GM12878 (cell line): ENCODE data around the gene YRDC. TPM values are rescaled to one million over a fixed set of nuclear protein-coding genes. Genes with fewer than 3 reads are reported as not detected.

ENCODE experiments used
- ATAC-seq: fragments of 200-7000 bp; cut with Tn5 transposase; 3 replicates; pipeline ENCODE4 v1.9.1; 2020; ENCODE audit warnings: mild to moderate bottlenecking, moderate library complexity
- BruUV-seq: library from RNA; stranded (reverse); fragments of 400-500 nt; replicated peaks from 2 replicates; lab custom pipeline; 2021; lab: Mats Ljungman, UMichigan
- CTCF ChIA-PET: fragments of 300-600 bp; sonication (Branson Sonifier 250); formaldehyde crosslinking; extraction: SDS; loops from one replicate; lab custom pipeline; 2021; ENCODE audit warnings: inconsistent platforms; lab: Yijun Ruan, JAX
- POLR2A ChIA-PET: fragments of 350-600 bp; formaldehyde crosslinking; extraction: SDS; loops from one replicate; lab custom pipeline; 2021; ENCODE audit warnings: inconsistent platforms; lab: Charles Lee
- RAD21 ChIA-PET: fragments of 300-600 bp; sonication (Branson Sonifier 250); formaldehyde crosslinking; loops from one replicate; lab custom pipeline; 2023; ENCODE audit warnings: antibody characterized with exemption; ENCODE audit not compliant: unreplicated experiment; lab: Charles Lee
- SMC1A ChIA-PET: fragments of 300-600 bp; sonication (Branson Sonifier 250); formaldehyde crosslinking; loops from one replicate; lab custom pipeline; 2023; ENCODE audit not compliant: unreplicated experiment, uncharacterized antibody; lab: Charles Lee
- DNase-seq: peaks from one replicate; pipeline ENCODE4 v3.0.0-alpha.2; 2011; ENCODE audit warnings: low read depth, low spot score
- FAIRE-seq: peaks from 3 replicates; lab custom pipeline; 2011; peaks lifted over from hg19 to GRCh38; lab: Jason Lieb, UNC
- H2AFZ ChIP-seq: 2 replicates; pipeline ENCODE4 v1.6.0; 2011; ENCODE audit warnings: low read depth, low read length, control low read depth; ENCODE audit not compliant: control insufficient read depth
- H3K27ac ChIP-seq: 2 replicates; pipeline ENCODE4 v1.5.1; 2011; ENCODE audit warnings: control low read depth; ENCODE audit not compliant: control insufficient read depth, insufficient read depth
- H3K27me3 ChIP-seq, 2 experiments: replicated peaks in 1 of 2; 2 replicates each; pipeline versions ENCODE4 v1.6.0 to v1.6.1; 2011; ENCODE audit warnings: low read length in 1 of 2; ENCODE audit not compliant: control insufficient read depth in 2 of 2, insufficient read depth in 2 of 2
- H3K36me3 ChIP-seq, 2 experiments: 2 replicates each; pipeline ENCODE4 v1.5.1; 2011; ENCODE audit warnings: low read length in 1 of 2; ENCODE audit not compliant: control insufficient read depth in 2 of 2, insufficient read depth in 2 of 2
- H3K4me1 ChIP-seq: 2 replicates; pipeline ENCODE4 v1.6.1; 2011; ENCODE audit warnings: mild to moderate bottlenecking, low read length, moderate library complexity, mixed read lengths; ENCODE audit not compliant: control insufficient read depth, insufficient read depth
- H3K4me2 ChIP-seq: 2 replicates; pipeline ENCODE4 v1.6.0; 2011; ENCODE audit warnings: control low read depth; ENCODE audit not compliant: control insufficient read depth, insufficient read depth
- H3K4me3 ChIP-seq: fragments of 200-600 bp; sonication (generic); 2 replicates; pipeline ENCODE4 v1.5.1; 2016
- H3K79me2 ChIP-seq: 2 replicates; pipeline ENCODE4 v1.6.0; 2011; ENCODE audit warnings: low read length; ENCODE audit not compliant: control insufficient read depth, insufficient read depth
- H3K9ac ChIP-seq: 2 replicates; pipeline ENCODE4 v1.8.0; 2011; ENCODE audit warnings: low read length, control low read depth, mixed read lengths; ENCODE audit not compliant: control insufficient read depth, insufficient read depth
- H3K9me3 ChIP-seq: replicated peaks from 3 replicates; pipeline ENCODE4 v1.5.1; 2011; ENCODE audit warnings: mild to moderate bottlenecking, low read length; ENCODE audit not compliant: control insufficient read depth, insufficient read depth
- H4K20me1 ChIP-seq: 2 replicates; pipeline ENCODE4 v1.6.0; 2011; ENCODE audit not compliant: control insufficient read depth, insufficient read depth
- ASH2L ChIP-seq: fragments of 300-600, 200-600 bp; sonication (generic); IDR thresholded peaks from 2 replicates; pipeline ENCODE4 v1.6.1; 2017; ENCODE audit warnings: low read depth, mild to moderate bottlenecking, borderline replicate concordance
- BACH1 ChIP-seq: fragments of 450-650 bp; IDR thresholded peaks from 2 replicates; pipeline ENCODE4 v1.6.1; 2017; ENCODE audit warnings: mild to moderate bottlenecking, borderline replicate concordance
- CEBPZ ChIP-seq: fragments of 150-350 bp; IDR thresholded peaks from 2 replicates; pipeline ENCODE4 v1.6.1; 2016; ENCODE audit warnings: low read depth, low read length
- FOXM1 ChIP-seq: IDR thresholded peaks from 2 replicates; pipeline ENCODE4 v1.6.1; 2012; ENCODE audit warnings: low read depth, mild to moderate bottlenecking, inconsistent platforms, low read length, moderate library complexity
- NBN ChIP-seq: fragments of 450-650 bp; IDR thresholded peaks from 2 replicates; pipeline ENCODE4 v1.6.1; 2016
- POLR2A ChIP-seq: IDR thresholded peaks from 2 replicates; pipeline ENCODE4 v1.6.1; 2011; ENCODE audit warnings: low read depth, mild to moderate bottlenecking, low read length
- STAT3 ChIP-seq: IDR thresholded peaks from 2 replicates; pipeline ENCODE4 v1.6.1; 2011; ENCODE audit warnings: low read depth, low read length, improper control_type of control experiment
- TBL1XR1 ChIP-seq: IDR thresholded peaks from 2 replicates; pipeline ENCODE4 v1.6.1; 2012; ENCODE audit warnings: low read depth, low read length, improper control_type of control experiment
- WGBS: methylation state at CpG from one replicate; pipeline ENCODE4 v1.1.6; 2016; ENCODE audit warnings: low lambda C conversion rate; ENCODE audit not compliant: insufficient replicate concordance, insufficient coverage; ENCODE audit errors: missing lambda C conversion rate; 5-methylcytosine and 5-hydroxymethylcytosine counted together
- in situ Hi-C: fragments of 300-500 bp; cut with MboI; formaldehyde crosslinking; loops from 9 replicates; pipeline ENCODE4 v1.14.3; 2018; ENCODE audit warnings: mixed read lengths
- intact Hi-C: fragments of 100-400 bp; cut with micrococcal nuclease; formaldehyde crosslinking; loops from one replicate; pipeline ENCODE4 v1.14.2; 2022; ENCODE audit not compliant: unreplicated experiment
- polyA plus RNA-seq, 11 experiments: library from polyadenylated mRNA; depleted of rRNA in 4 of 11; unstranded in 6 of 11; stranded (reverse) in 5 of 11; fragments of >200 nt; fragmentation: Nextera tagmentation in 4 of 11; fragmentation: Illumina TruSeq in 1 of 11; extraction: Ambion mirVana in 4 of 11; extraction: Trizol in 1 of 11; gene quantifications; 1 replicate in 1 of 11; 2 replicates in 10 of 11; pipeline versions ENCODE4 v1.2.1 to v1.2.3, GENCODE V29; 2011 to 2016; ENCODE audit warnings: inconsistent platforms in 2 of 11, missing spikeins in 2 of 11, low read depth in 1 of 11
- total RNA-seq, 4 experiments: library from RNA; depleted of rRNA in 3 of 4; stranded (reverse); fragments of >200 nt in 3 of 4; fragmentation: Illumina TruSeq in 1 of 4; extraction: Trizol in 1 of 4; gene quantifications; 2 replicates each; pipeline versions ENCODE4 v1.2.1 to v1.2.3, GENCODE V29; 2013 to 2021
- TF ChIP-seq, protein P1 (sequence below): IDR thresholded peaks from 2 replicates; pipeline ENCODE4 v1.6.1; 2012; ENCODE audit warnings: low read depth, low read length, improper control_type of control experiment
- TF ChIP-seq, protein P2 (sequence below): IDR thresholded peaks from 2 replicates; pipeline ENCODE4 v1.6.1; 2012; ENCODE audit warnings: low read length, inconsistent platforms

The YRDC gene
- total and polyA plus RNA-seq, 10 of the 15 experiments (the other 5 are each of a cell fraction or from before 2014, with no cell fraction given) = 2.9 to 36.2 (median 19.3) TPM

DNA sequence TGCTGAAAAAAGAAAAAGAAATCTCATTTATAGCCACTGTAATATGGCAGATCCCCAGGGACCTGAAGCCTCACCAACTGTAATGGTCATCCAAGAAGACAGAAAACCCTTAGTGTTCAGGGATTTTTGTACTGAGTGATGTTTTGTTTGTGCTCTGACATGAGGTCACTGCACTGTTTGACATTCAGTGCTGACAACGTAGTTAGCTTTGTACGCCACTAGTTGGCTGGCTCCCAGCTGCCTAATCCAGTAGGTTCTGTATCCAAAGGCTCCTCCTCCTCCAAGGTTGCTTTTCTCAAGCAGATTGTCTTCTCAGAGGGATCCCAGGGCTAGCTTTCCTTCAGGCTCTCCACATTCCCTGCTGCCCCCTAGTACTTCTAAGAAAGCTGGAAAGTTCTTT, 9.5 kb upstream of the YRDC start:
- no peak for TF ChIP-seq ASH2L
- TF ChIP-seq, protein P1, sequence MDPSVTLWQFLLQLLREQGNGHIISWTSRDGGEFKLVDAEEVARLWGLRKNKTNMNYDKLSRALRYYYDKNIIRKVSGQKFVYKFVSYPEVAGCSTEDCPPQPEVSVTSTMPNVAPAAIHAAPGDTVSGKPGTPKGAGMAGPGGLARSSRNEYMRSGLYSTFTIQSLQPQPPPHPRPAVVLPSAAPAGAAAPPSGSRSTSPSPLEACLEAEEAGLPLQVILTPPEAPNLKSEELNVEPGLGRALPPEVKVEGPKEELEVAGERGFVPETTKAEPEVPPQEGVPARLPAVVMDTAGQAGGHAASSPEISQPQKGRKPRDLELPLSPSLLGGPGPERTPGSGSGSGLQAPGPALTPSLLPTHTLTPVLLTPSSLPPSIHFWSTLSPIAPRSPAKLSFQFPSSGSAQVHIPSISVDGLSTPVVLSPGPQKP = no peak
- TF ChIP-seq TBL1XR1 = no peak
- no peak for TF ChIP-seq CEBPZ
- no peak for TF ChIP-seq FOXM1
- no peak for TF ChIP-seq STAT3
- TF ChIP-seq POLR2A = no peak
- TF ChIP-seq BACH1 = no peak
- TF ChIP-seq, protein P2, sequence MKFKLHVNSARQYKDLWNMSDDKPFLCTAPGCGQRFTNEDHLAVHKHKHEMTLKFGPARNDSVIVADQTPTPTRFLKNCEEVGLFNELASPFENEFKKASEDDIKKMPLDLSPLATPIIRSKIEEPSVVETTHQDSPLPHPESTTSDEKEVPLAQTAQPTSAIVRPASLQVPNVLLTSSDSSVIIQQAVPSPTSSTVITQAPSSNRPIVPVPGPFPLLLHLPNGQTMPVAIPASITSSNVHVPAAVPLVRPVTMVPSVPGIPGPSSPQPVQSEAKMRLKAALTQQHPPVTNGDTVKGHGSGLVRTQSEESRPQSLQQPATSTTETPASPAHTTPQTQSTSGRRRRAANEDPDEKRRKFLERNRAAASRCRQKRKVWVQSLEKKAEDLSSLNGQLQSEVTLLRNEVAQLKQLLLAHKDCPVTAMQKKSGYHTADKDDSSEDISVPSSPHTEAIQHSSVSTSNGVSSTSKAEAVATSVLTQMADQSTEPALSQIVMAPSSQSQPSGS = no peak
- no peak for TF ChIP-seq NBN
- intact Hi-C loops (no loop called here), in situ Hi-C loops (no loop called here)
- Histone ChIP-seq H3K4me2 (no peak overlapping the region), H3K4me3 (no peak overlapping the region), H3K36me3 (peaks cover 20 to 21% of the 10 kb centered on the region in 2 experiments), H3K9ac (no peak overlapping the region), H4K20me1 (no peaks in the 10 kb centered on the region), H3K27ac (no peak overlapping the region), H3K27me3 (no peaks in the 10 kb centered on the region), H2AFZ (no peak overlapping the region), H3K9me3 (no peaks in the 10 kb centered on the region), H3K79me2 (no peaks in the 10 kb centered on the region), H3K4me1 (peaks cover 7% of the 10 kb centered on the region; the same call in 1 of the 2 replicates)
- DNase-seq = no peak
- ChIA-PET POLR2A (interaction anchor here (1.4 kb wide), 1 partner anchor 42 kb away, joined by 4 read pairs; the partner anchor contains the start of gene MTF1), RAD21 (interaction anchor here (1.2 kb wide), 1 partner anchor 42 kb away, joined by 3 read pairs; the partner anchor contains the start of gene MTF1), CTCF (interaction anchor here (1.0 to 4.2 kb wide), 2 partner anchors 42 to 45 kb away, joined by 3 to 9 read pairs; partner anchors contain the start of gene MTF1), SMC1A (interaction anchor here (0.6 to 1.7 kb wide), 5 partner anchors 9 to 202 kb away, joined by 3 to 4 read pairs (median 3); partner anchors contain the start of genes C1orf122 and YRDC)
- no peak for ATAC-seq
- FAIRE-seq = no peak
- BruUV-seq = no TSS peak
- 96% methylated on average over 2 of the region's 2 CpGs for WGBS
